Stimulated activated CD4-positive, alpha-beta T cell treated with anti-CD3 and anti-CD28 coated beads, TNF-alpha, amount 100 ng/mL, for 4 hours (primary cell): ENCODE results near the gene ZNF2.

ENCODE experiments used
- DNase-seq, 3 experiments: peaks; one replicate each; pipeline ENCODE4 v3.0.0-alpha.2; 2020; ENCODE audit warnings: low read depth in 3 of 3

Gene ZNF2

GRCh38 chr2:95165371-95166064 is at the start of gene ZNF2:
ZNF2 (plus strand) TSS chr2:95165809; CDS start chr2:95176227, 10,418 bp downstream.
- peak; percentile 92 to 95 (median 94) for DNase-seq

- no peak for DNase-seq
Observed at GRCh38 chr2:95121093-95121406, 44.6 kb upstream of the ZNF2 start.

GRCh38 chr2:95121407-95122196 is 44.0 kb upstream of the ZNF2 start, which contains the start of gene MRPS5:
MRPS5 (minus strand) TSS chr2:95121808; CDS start chr2:95121791, 17 bp downstream.
- peak; percentile 76 to 93 (median 79) for DNase-seq

- no peak for DNase-seq
Observed at GRCh38 chr2:95122197-95122551, 43.4 kb upstream of the ZNF2 start.

GRCh38 chr2:95138702-95139101 is 26.9 kb upstream of the ZNF2 start:
- no peak for DNase-seq

- DNase-seq: no peak
Observed at GRCh38 chr2:95143838-95144237, 21.8 kb upstream of the ZNF2 start.

GRCh38 chr2:95149397-95149984 is 16.1 kb upstream of the ZNF2 start:
- DNase-seq: no peak

GRCh38 chr2:95158441-95158840 is 7.2 kb upstream of the ZNF2 start:
- no peak for DNase-seq

- peak in 1 of 3 experiments; percentile 21 for DNase-seq
Observed at GRCh38 chr2:95158891-95159619, 6.6 kb upstream of the ZNF2 start.

- peak; percentile 51 to 58 (median 58) for DNase-seq
Observed at GRCh38 chr2:95159690-95160449, 5.7 kb upstream of the ZNF2 start, which contains the start of gene ZNF514. ZNF514 (minus strand) TSS chr2:95159848; CDS start chr2:95153253, 6,595 bp downstream.

- DNase-seq: no peak
Observed at GRCh38 chr2:95165030-95165370, 609 bp upstream of the ZNF2 start.

GRCh38 chr2:95166065-95166763 is 605 bp downstream of the ZNF2 start:
- no peak for DNase-seq

GRCh38 chr2:95171902-95172301 is 6.3 kb downstream of the ZNF2 start:
- no peak for DNase-seq

GRCh38 chr2:95174031-95174542 is 8.5 kb downstream of the ZNF2 start:
- DNase-seq: no peak

GRCh38 chr2:95179451-95179850 is 13.8 kb downstream of the ZNF2 start:
- no peak for DNase-seq

- DNase-seq: no peak
Observed at GRCh38 chr2:95181774-95182173, 16.2 kb downstream of the ZNF2 start.

GRCh38 chr2:95185197-95185596 is 19.6 kb downstream of the ZNF2 start:
- no peak for DNase-seq

- DNase-seq: no peak
Observed at GRCh38 chr2:95185973-95186372, 20.4 kb downstream of the ZNF2 start.

GRCh38 chr2:95192956-95193355 is 27.3 kb downstream of the ZNF2 start:
- DNase-seq: peak in 2 of 3 experiments; percentile 3 to 24

- no peak for DNase-seq
Observed at GRCh38 chr2:95203911-95204310, 38.3 kb downstream of the ZNF2 start.

GRCh38 chr2:95204396-95204795 is 38.8 kb downstream of the ZNF2 start:
- DNase-seq: no peak
